GM04503 (cell line): ENCODE measurements around the gene AKAP6.

ENCODE experiments used
- DNase-seq: peaks from one replicate; pipeline ENCODE4 v3.0.0-alpha.2; 2012; ENCODE audit warnings: low read depth

Gene AKAP6

GRCh38 chr14:32622742-32623141, 293.6 kb downstream of the AKAP6 start:
- no peak for DNase-seq

GRCh38 chr14:32623300-32624093, 294.4 kb downstream of the AKAP6 start:
- no peak for DNase-seq

GRCh38 chr14:32625211-32625610, 296.1 kb downstream of the AKAP6 start:
- DNase-seq = no peak

GRCh38 chr14:32627545-32628298, 298.6 kb downstream of the AKAP6 start:
- DNase-seq = no peak

- no peak for DNase-seq
Measured at GRCh38 chr14:32629236-32629635, 300.1 kb downstream of the AKAP6 start.

GRCh38 chr14:32630701-32631100, 301.6 kb downstream of the AKAP6 start:
- no peak for DNase-seq

- DNase-seq = no peak
Measured at GRCh38 chr14:32633224-32633859, 304.2 kb downstream of the AKAP6 start.

- no peak for DNase-seq
Measured at GRCh38 chr14:32633930-32634329, 304.8 kb downstream of the AKAP6 start.

- DNase-seq = no peak
Measured at GRCh38 chr14:32635061-32635719, 306.1 kb downstream of the AKAP6 start.

GRCh38 chr14:32637582-32637981, 308.5 kb downstream of the AKAP6 start:
- no peak for DNase-seq

GRCh38 chr14:32639208-32639607, 310.1 kb downstream of the AKAP6 start:
- no peak for DNase-seq

GRCh38 chr14:32645551-32645950, 316.5 kb downstream of the AKAP6 start:
- DNase-seq = no peak

GRCh38 chr14:32648434-32648833, 319.3 kb downstream of the AKAP6 start:
- DNase-seq = peak; percentile 62

GRCh38 chr14:32650030-32650429, 320.9 kb downstream of the AKAP6 start:
- no peak for DNase-seq

- no peak for DNase-seq
Measured at GRCh38 chr14:32650665-32651064, 321.6 kb downstream of the AKAP6 start.

- no peak for DNase-seq
Measured at GRCh38 chr14:32654106-32654505, 325.0 kb downstream of the AKAP6 start.

GRCh38 chr14:32656601-32657000, 327.5 kb downstream of the AKAP6 start:
- no peak for DNase-seq

GRCh38 chr14:32657081-32657480, 328.0 kb downstream of the AKAP6 start:
- DNase-seq = peak; percentile 65

- no peak for DNase-seq
Measured at GRCh38 chr14:32661216-32661615, 332.1 kb downstream of the AKAP6 start.

- no peak for DNase-seq
Measured at GRCh38 chr14:32662211-32662610, 333.1 kb downstream of the AKAP6 start.

- DNase-seq = no peak
Measured at GRCh38 chr14:32666308-32666707, 337.2 kb downstream of the AKAP6 start.

GRCh38 chr14:32667287-32667686, 338.2 kb downstream of the AKAP6 start:
- no peak for DNase-seq
